ENCODE results near the gene RNF31.

Gene RNF31

GRCh38 chr14:24138396-24139271 is 8.7 kb upstream of the RNF31 start:
- no peak for FAIRE-seq

- no peak for FAIRE-seq
Measured at GRCh38 chr14:24139272-24139934, 7.9 kb upstream of the RNF31 start.

GRCh38 chr14:24141097-24141880 is 6.0 kb upstream of the RNF31 start, which contains the start of gene EMC9:
Gene EMC9 (minus strand): TSS chr14:24141591. CDS start chr14:24141304, 287 bp downstream.
- FAIRE-seq, result peak; percentile 94

GRCh38 chr14:24143511-24143910 is 3.8 kb upstream of the RNF31 start:
- FAIRE-seq, result no peak

GRCh38 chr14:24144451-24144850 is 2.8 kb upstream of the RNF31 start:
- no peak for FAIRE-seq

GRCh38 chr14:24145219-24145618 is 2.1 kb upstream of the RNF31 start:
- FAIRE-seq, result no peak

GRCh38 chr14:24145690-24146452 is 1.4 kb upstream of the RNF31 start:
- no peak for FAIRE-seq

GRCh38 chr14:24146453-24146977 is 783 bp upstream of the RNF31 start, which contains the start of gene PSME2:
Gene PSME2 (minus strand): TSS chr14:24146610. CDS start chr14:24146581, 29 bp downstream.
- FAIRE-seq, result peak; percentile 93

- FAIRE-seq, result no peak
Measured at GRCh38 chr14:24147761-24148428, 597 bp downstream of the RNF31 start.

GRCh38 chr14:24149302-24149969 is 2.1 kb downstream of the RNF31 start:
- no peak for FAIRE-seq

GRCh38 chr14:24150061-24150460 is 2.8 kb downstream of the RNF31 start:
- no peak for FAIRE-seq

GRCh38 chr14:24150567-24150966 is 3.3 kb downstream of the RNF31 start:
- no peak for FAIRE-seq

- FAIRE-seq, result no peak
Measured at GRCh38 chr14:24150993-24151392, 3.7 kb downstream of the RNF31 start.

- no peak for FAIRE-seq
Measured at GRCh38 chr14:24151404-24152080, 4.2 kb downstream of the RNF31 start.

GRCh38 chr14:24155100-24155499 is 7.8 kb downstream of the RNF31 start:
- no peak for FAIRE-seq

- FAIRE-seq, result no peak
Measured at GRCh38 chr14:24156840-24157239, 9.5 kb downstream of the RNF31 start.

- no peak for FAIRE-seq
Measured at GRCh38 chr14:24157331-24157730, 10.0 kb downstream of the RNF31 start.

GRCh38 chr14:24159777-24160498 is 12.6 kb downstream of the RNF31 start:
- FAIRE-seq, result no peak

GRCh38 chr14:24160499-24160849 is 13.2 kb downstream of the RNF31 start:
- FAIRE-seq, result no peak

Data from A204.1 (cell line).